Measurements from ENCODE around the gene GDPD2. TPM values are rescaled to one million over a fixed set of nuclear protein-coding genes. Genes with fewer than 3 reads are reported as not detected.

GDPD2 gene
- total and polyA plus RNA-seq, 2 experiments from 2014 or later = not detected

DNA sequence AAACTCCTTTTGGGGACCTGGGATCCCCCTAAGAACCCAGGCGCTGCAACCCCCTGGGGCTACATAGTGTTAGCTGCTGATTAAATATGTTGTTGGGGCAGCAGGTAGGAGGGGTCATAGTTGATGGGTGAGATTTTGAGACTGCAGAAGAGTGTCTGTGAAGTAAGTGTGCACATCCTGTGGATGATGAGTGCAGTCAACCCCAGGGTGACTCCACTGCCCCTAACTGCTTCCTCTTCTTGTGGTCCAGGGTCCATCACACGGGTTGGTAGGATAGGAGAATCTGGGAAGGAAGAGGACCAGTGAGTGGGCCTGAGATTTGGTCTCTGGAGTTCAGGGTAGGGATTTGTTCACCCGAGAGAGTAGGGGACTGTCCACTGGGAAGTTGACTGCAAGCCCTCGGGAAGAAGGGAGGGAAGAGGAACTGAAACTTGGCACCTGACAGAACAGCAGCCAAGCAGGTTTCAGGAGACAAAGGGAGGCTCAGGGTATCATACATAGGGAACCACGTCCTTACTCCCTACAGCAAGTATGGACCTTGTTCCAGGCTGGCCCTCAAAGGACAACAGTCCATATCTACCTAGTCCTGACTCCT lies 30.0 kb downstream of the GDPD2 start:
- peak overlapping the region; percentile 81 for H3K4me3 ChIP-seq
- no peaks in the 10 kb centered on the region for H3K27me3 ChIP-seq (replicated peaks; ENCODE audit: insufficient read depth)
- no peaks in the 10 kb centered on the region for H3F3A ChIP-seq (ENCODE audit: insufficient read depth)
- 93 to 100% methylated on average over 5 of the region's 5 CpGs for WGBS, 2 experiments (ENCODE audit: low coverage in 1 of 2, low lambda C conversion rate in 2 of 2, missing lambda C conversion rate in 2 of 2)
- no peaks in the 10 kb centered on the region for H3K4me1 ChIP-seq (ENCODE audit: insufficient read depth)
- no peak for TF ChIP-seq EZH2phosphoT487 (IDR thresholded peaks at IDR 0.05; ENCODE audit: insufficient read depth, low read depth)
- TF ChIP-seq EZH2 (IDR thresholded peaks at IDR 0.05; ENCODE audit: insufficient read depth, poor library complexity, severe bottlenecking) = no peak
- peak overlapping the region; percentile 70; the same call in 1 of the 2 replicates for H3K9ac ChIP-seq
- no peak overlapping the region for H3K27ac ChIP-seq
- no peaks in the 10 kb centered on the region for H3K79me2 ChIP-seq (ENCODE audit: insufficient read depth)
- H3K9me3 ChIP-seq (ENCODE audit: low read depth) = no peaks in the 10 kb centered on the region
- H3K36me3 ChIP-seq (ENCODE audit: low read depth) = no peaks in the 10 kb centered on the region
- H3K4me2 ChIP-seq (ENCODE audit: unreplicated experiment) = peak overlapping the region; percentile 70
- DNase-seq = no peak
- no peaks in the 10 kb centered on the region for H4K20me1 ChIP-seq (ENCODE audit: insufficient read depth)
- H3K9me2 ChIP-seq (ENCODE audit: insufficient read depth) = no peaks in the 10 kb centered on the region
- in situ Hi-C loops (cut with MboI) = loop anchor here (25.0 kb wide), 1 partner anchor 209 kb away; no protein-coding TSS in a partner anchor
- peak overlapping the region; percentile 91 for H2AFZ ChIP-seq

DNA sequence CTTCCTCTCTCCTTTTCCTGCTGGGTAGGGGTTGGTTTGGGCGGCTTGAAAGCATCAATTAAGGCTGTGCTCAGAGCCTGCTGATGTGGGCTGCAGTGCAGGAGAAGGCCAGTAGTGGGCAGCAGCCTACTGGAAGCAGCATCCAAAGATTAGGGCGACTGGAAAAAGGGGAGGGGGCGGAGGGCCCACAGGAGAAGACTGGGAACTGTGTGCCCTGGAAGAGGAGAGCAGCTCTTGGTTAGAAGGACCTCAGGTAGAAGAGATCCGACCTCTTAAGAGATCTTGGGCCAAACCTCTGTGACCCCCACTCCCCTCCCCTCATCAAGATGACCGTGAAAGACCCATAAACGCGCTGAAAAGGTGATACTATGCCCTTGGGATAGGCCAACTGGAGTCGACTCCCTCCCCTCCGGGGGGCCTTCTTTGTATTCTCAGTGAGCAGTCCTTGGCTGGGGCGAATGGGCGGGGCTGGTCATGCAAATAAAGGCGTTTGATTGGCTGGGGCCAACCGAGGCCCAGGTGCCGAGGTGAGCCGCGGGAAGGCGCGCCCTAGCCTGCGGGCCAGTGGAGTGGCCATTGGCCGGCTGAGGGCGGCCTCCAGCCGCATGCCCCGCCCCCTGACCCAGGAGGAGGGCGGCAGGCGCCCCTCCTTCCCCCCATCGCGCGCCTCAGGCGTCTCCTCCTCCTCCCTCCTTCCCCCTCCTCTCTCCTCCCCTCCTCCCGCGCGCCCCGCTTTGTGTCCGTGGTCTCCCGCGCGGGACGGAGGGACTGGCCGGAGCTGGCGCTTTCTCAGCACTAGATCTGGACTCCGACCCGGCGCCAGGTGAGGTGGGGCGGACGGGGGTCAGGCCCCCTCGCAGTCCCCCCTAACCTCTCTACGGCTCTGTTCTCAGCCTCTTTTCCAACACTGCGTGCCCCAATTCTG lies 31.6 kb downstream of the GDPD2 start:
- Histone ChIP-seq H3K4me2 (ENCODE audit: unreplicated experiment) (peak overlapping the region; percentile 35), H4K20me1 (ENCODE audit: insufficient read depth) (no peaks in the 10 kb centered on the region), H3K27ac (no peak overlapping the region)

DNA sequence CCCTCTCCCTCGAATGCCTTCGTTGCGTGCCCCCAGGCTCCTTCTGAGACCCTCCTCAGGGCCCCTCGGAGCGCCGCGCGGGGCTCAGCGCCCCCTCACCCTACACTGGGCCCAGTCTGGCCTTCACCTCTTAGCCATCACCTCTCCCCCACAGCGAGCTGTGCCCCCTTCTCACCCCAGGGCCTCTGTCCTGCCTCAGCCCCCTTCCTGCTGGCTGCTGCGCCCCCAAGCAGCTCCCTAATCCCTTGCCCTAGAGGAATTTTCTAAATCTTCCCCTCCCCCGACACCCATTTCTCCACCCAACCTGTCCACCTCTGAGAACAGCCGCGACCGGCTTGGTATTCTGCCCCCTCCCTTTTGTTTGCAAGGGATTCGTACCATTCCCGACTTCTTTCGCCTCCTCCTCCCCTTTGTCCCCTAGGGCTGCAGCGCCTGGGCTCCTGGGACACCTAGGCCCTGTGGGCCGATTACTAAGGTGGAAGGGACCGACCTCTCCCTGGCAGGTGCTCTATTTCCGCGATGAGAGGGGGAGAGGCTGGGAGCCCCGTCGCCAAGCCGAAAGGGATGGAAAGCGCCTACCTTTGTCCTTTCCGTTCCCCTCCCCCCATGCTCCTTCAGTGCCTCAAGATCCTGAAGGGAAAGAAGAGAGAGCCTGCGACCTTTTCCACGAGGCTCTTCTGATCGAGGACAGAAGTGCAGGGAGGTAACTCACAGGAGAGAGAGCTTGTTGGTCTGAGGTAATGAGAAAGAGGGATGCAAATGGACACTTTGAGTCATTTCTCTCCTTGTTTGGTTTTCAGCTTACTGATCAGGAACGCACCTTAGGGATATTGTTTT lies 32.5 kb downstream of the GDPD2 start:
- no peaks in the 10 kb centered on the region for H3K27me3 ChIP-seq (replicated peaks; ENCODE audit: insufficient read depth)
- no peaks in the 10 kb centered on the region for H3K36me3 ChIP-seq (ENCODE audit: low read depth)
- no peak overlapping the region for H3K4me2 ChIP-seq (ENCODE audit: unreplicated experiment)
- H3K27ac ChIP-seq = no peak overlapping the region
- in situ Hi-C loops (cut with MboI) = loop anchor here (25.0 kb wide), 1 partner anchor 207 kb away; no protein-coding TSS in a partner anchor
- no peaks in the 10 kb centered on the region for H3K9me2 ChIP-seq (ENCODE audit: insufficient read depth)
- H3K79me2 ChIP-seq (ENCODE audit: insufficient read depth) = no peaks in the 10 kb centered on the region
- H3K9me3 ChIP-seq (ENCODE audit: low read depth) = no peaks in the 10 kb centered on the region
- DNase-seq = no peak
- H3K9ac ChIP-seq = no peak overlapping the region
- TF ChIP-seq EZH2 (IDR thresholded peaks at IDR 0.05; ENCODE audit: insufficient read depth, poor library complexity, severe bottlenecking) = no peak
- no peak for TF ChIP-seq EZH2phosphoT487 (IDR thresholded peaks at IDR 0.05; ENCODE audit: insufficient read depth, low read depth)
- no peaks in the 10 kb centered on the region for H3F3A ChIP-seq (ENCODE audit: insufficient read depth)
- H3K4me1 ChIP-seq (ENCODE audit: insufficient read depth) = no peaks in the 10 kb centered on the region
- 77 to 89% methylated on average over 10 to 31 of the region's 32 CpGs for WGBS, 2 experiments (ENCODE audit: low coverage in 1 of 2, low lambda C conversion rate in 2 of 2, missing lambda C conversion rate in 2 of 2)
- H3K4me3 ChIP-seq = no peak overlapping the region
- no peak overlapping the region for H2AFZ ChIP-seq
- no peaks in the 10 kb centered on the region for H4K20me1 ChIP-seq (ENCODE audit: insufficient read depth)

More for the DNA sequence above, 31.6 kb downstream of the GDPD2 start:
- peak; percentile 50 for DNase-seq
- no peaks in the 10 kb centered on the region for H3K4me1 ChIP-seq (ENCODE audit: insufficient read depth)
- in situ Hi-C loops (cut with MboI) = loop anchor here (25.0 kb wide), 1 partner anchor 208 kb away; no protein-coding TSS in a partner anchor
- H2AFZ ChIP-seq = peak overlapping the region; percentile 58; the same call in 1 of the 2 replicates
- TF ChIP-seq EZH2 (IDR thresholded peaks at IDR 0.05; ENCODE audit: insufficient read depth, poor library complexity, severe bottlenecking) (no peak), EZH2phosphoT487 (IDR thresholded peaks at IDR 0.05; ENCODE audit: insufficient read depth, low read depth) (no peak)
- H3K27me3 ChIP-seq (replicated peaks; ENCODE audit: insufficient read depth) = no peaks in the 10 kb centered on the region
- no peaks in the 10 kb centered on the region for H3K9me2 ChIP-seq (ENCODE audit: insufficient read depth)
- H3K9ac ChIP-seq = no peak overlapping the region
- no peaks in the 10 kb centered on the region for H3K9me3 ChIP-seq (ENCODE audit: low read depth)
- WGBS, 2 experiments (ENCODE audit: low coverage in 1 of 2, low lambda C conversion rate in 2 of 2, missing lambda C conversion rate in 2 of 2) = 24 to 26% methylated on average over 11 to 27 of the region's 48 CpGs
- H3K36me3 ChIP-seq (ENCODE audit: low read depth) = no peaks in the 10 kb centered on the region
- peak overlapping the region; percentile 45; the same call in 1 of the 2 replicates for H3K4me3 ChIP-seq
- H3F3A ChIP-seq (ENCODE audit: insufficient read depth) = no peaks in the 10 kb centered on the region
- no peaks in the 10 kb centered on the region for H3K79me2 ChIP-seq (ENCODE audit: insufficient read depth)

DNA sequence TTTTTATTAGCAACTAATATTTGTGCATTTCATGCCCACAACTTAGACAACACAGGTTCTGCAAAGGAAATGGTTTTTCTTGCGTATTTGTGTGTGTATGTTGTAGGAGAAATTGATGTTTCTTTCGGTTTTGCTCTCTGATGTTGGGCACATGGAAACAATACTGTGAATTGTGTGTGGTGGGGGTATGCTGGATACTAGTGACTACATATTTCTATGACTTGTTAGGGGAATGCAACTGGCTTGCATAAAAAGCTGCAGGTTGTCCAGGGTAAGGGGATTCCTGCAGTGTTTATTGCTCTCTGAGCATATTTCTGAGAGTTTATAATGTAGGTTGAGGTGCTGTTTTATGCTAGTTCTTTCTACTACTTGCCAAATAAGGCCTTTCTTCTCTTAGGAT lies 33.1 kb downstream of the GDPD2 start:
- H3K36me3 ChIP-seq (ENCODE audit: low read depth) = no peaks in the 10 kb centered on the region
- H3K9me3 ChIP-seq (ENCODE audit: low read depth) = no peaks in the 10 kb centered on the region
- 91 to 100% methylated on average over 2 of the region's 2 CpGs for WGBS, 2 experiments (ENCODE audit: low coverage in 1 of 2, low lambda C conversion rate in 2 of 2, missing lambda C conversion rate in 2 of 2)
- no peak overlapping the region for H2AFZ ChIP-seq
- no peak overlapping the region for H3K4me3 ChIP-seq
- no peaks in the 10 kb centered on the region for H3K9me2 ChIP-seq (ENCODE audit: insufficient read depth)
- TF ChIP-seq EZH2 (IDR thresholded peaks at IDR 0.05; ENCODE audit: insufficient read depth, poor library complexity, severe bottlenecking) (no peak), EZH2phosphoT487 (IDR thresholded peaks at IDR 0.05; ENCODE audit: insufficient read depth, low read depth) (no peak)
- in situ Hi-C loops (cut with MboI) = loop anchor here (25.0 kb wide), 1 partner anchor 206 kb away; no protein-coding TSS in a partner anchor
- no peaks in the 10 kb centered on the region for H3K79me2 ChIP-seq (ENCODE audit: insufficient read depth)
- no peak overlapping the region for H3K4me2 ChIP-seq (ENCODE audit: unreplicated experiment)
- no peaks in the 10 kb centered on the region for H3K27me3 ChIP-seq (replicated peaks; ENCODE audit: insufficient read depth)
- no peaks in the 10 kb centered on the region for H3F3A ChIP-seq (ENCODE audit: insufficient read depth)
- no peak overlapping the region for H3K9ac ChIP-seq
- H3K4me1 ChIP-seq (ENCODE audit: insufficient read depth) = no peaks in the 10 kb centered on the region
- DNase-seq = no peak
- H3K27ac ChIP-seq = no peak overlapping the region
- H4K20me1 ChIP-seq (ENCODE audit: insufficient read depth) = no peaks in the 10 kb centered on the region
